CD14-positive monocyte (primary cell): Measurements from ENCODE around the gene USP28. TPM values are rescaled to one million over a fixed set of nuclear protein-coding genes. Genes with fewer than 3 reads are reported as not detected.

Experiments used
- DNase-seq, 3 donors: peaks; one replicate each; pipeline ENCODE4 v3.0.0-alpha.2; 2011 to 2022
- H2AFZ ChIP-seq: 2 replicates; pipeline ENCODE4 v1.6.0; 2012; ENCODE audit warnings: mild to moderate bottlenecking, low read depth, low read length, inconsistent platforms; ENCODE audit not compliant: insufficient read depth, poor library complexity, severe bottlenecking
- H3K27ac ChIP-seq, 2 donors: 1 replicate in 1 of 2; 2 replicates in 1 of 2; pipeline ENCODE4 v1.5.1; 2012 to 2013; ENCODE audit warnings: low read length in 2 of 2, control low read depth in 1 of 2, inconsistent platforms in 1 of 2, low read depth in 1 of 2, mild to moderate bottlenecking in 1 of 2
- H3K27me3 ChIP-seq, 2 donors: one replicate each; pipeline versions ENCODE4 v1.6.0 to v1.6.1; 2011 to 2013; ENCODE audit warnings: low read length in 2 of 2; ENCODE audit not compliant: control insufficient read depth in 2 of 2, insufficient read depth in 2 of 2
- H3K36me3 ChIP-seq, 2 donors: replicated peaks in 1 of 2; 1 replicate in 1 of 2; 2 replicates in 1 of 2; pipeline versions ENCODE4 v1.5.1 to v1.6.1; 2012 to 2013; ENCODE audit warnings: low read length in 2 of 2, control low read depth in 1 of 2, inconsistent platforms in 1 of 2, mild to moderate bottlenecking in 1 of 2; ENCODE audit not compliant: insufficient read depth in 2 of 2, control insufficient read depth in 1 of 2
- H3K4me1 ChIP-seq, 2 donors: 1 replicate in 1 of 2; 2 replicates in 1 of 2; pipeline versions ENCODE4 v1.5.1 to v1.6.1; 2012 to 2013; ENCODE audit warnings: low read length in 2 of 2, control low read depth in 1 of 2, inconsistent platforms in 1 of 2, mild to moderate bottlenecking in 1 of 2, moderate library complexity in 1 of 2; ENCODE audit not compliant: insufficient read depth in 2 of 2, control insufficient read depth in 1 of 2
- H3K4me2 ChIP-seq: replicated peaks from 2 replicates; pipeline ENCODE3; 2012; ENCODE audit warnings: low read length, moderate library complexity, mild to moderate bottlenecking; ENCODE audit not compliant: poor library complexity, severe bottlenecking; ENCODE audit errors: extremely low read depth
- H3K4me3 ChIP-seq, 3 experiments: fragments of 200-600 bp in 1 of 3; sonication (generic) in 1 of 3; replicated peaks in 1 of 3; 1 replicate in 2 of 3; 2 replicates in 1 of 3; pipeline ENCODE4 v1.5.1; 2011 to 2013; ENCODE audit warnings: low read length in 3 of 3, mild to moderate bottlenecking in 3 of 3, control low read depth in 2 of 3, low read depth in 2 of 3, inconsistent platforms in 1 of 3, moderate library complexity in 1 of 3
- H3K79me2 ChIP-seq: 2 replicates; pipeline ENCODE4 v1.6.0; 2012; ENCODE audit warnings: mild to moderate bottlenecking, control low read depth, inconsistent platforms, low read length, moderate library complexity; ENCODE audit not compliant: insufficient read depth
- H3K9ac ChIP-seq: 2 replicates; pipeline ENCODE4 v1.6.0; 2017; ENCODE audit warnings: low read length, mild to moderate bottlenecking; ENCODE audit not compliant: insufficient read depth, poor library complexity, severe bottlenecking
- H3K9me3 ChIP-seq, 2 donors: replicated peaks in 1 of 2; 1 replicate in 1 of 2; 2 replicates in 1 of 2; pipeline versions ENCODE4 v1.5.1 to v1.6.1; 2012 to 2013; ENCODE audit warnings: low read length in 2 of 2, control low read depth in 1 of 2; ENCODE audit not compliant: control insufficient read depth in 1 of 2, insufficient read depth in 1 of 2
- H4K20me1 ChIP-seq: 2 replicates; pipeline ENCODE4 v1.6.0; 2012; ENCODE audit warnings: mild to moderate bottlenecking, low read length, control low read depth, moderate library complexity; ENCODE audit not compliant: insufficient read depth
- H3K27ac Mint-ChIP-seq, 7 donors: one replicate each; pipeline ENCODE4 v1.8.0; 2020; ENCODE audit warnings: mild to moderate bottlenecking in 7 of 7, mixed read lengths in 7 of 7, moderate library complexity in 6 of 7, inconsistent platforms in 2 of 7
- H3K27me3 Mint-ChIP-seq, 3 donors: one replicate each; pipeline ENCODE4 v1.8.0; 2021 to 2022; ENCODE audit warnings: low read depth in 3 of 3, mild to moderate bottlenecking in 3 of 3, mixed read lengths in 3 of 3, moderate library complexity in 3 of 3, inconsistent platforms in 1 of 3
- H3K36me3 Mint-ChIP-seq, 2 donors: one replicate each; pipeline ENCODE4 v1.8.0; 2020; ENCODE audit warnings: mixed read lengths in 2 of 2, inconsistent platforms in 1 of 2, mild to moderate bottlenecking in 1 of 2
- H3K4me1 Mint-ChIP-seq: one replicate; pipeline ENCODE4 v1.8.0; 2020; ENCODE audit warnings: mild to moderate bottlenecking, mixed read lengths
- H3K4me3 Mint-ChIP-seq, 2 donors: one replicate each; pipeline ENCODE4 v1.8.0; 2020; ENCODE audit warnings: mild to moderate bottlenecking in 2 of 2, mixed read lengths in 2 of 2, moderate library complexity in 1 of 2
- H3K9me3 Mint-ChIP-seq, 7 donors: one replicate each; pipeline ENCODE4 v1.8.0; 2020 to 2022; ENCODE audit warnings: mixed read lengths in 7 of 7, mild to moderate bottlenecking in 6 of 7, moderate library complexity in 6 of 7, inconsistent platforms in 2 of 7
- WGBS: methylation state at CpG from one replicate; pipeline ENCODE4 v1.1.5; 2013; ENCODE audit warnings: missing lambda C conversion rate; ENCODE audit not compliant: insufficient coverage; 5-methylcytosine and 5-hydroxymethylcytosine counted together
- intact Hi-C, 2 donors: fragments of 100-400 bp; cut with micrococcal nuclease; formaldehyde crosslinking; loops; one replicate each; pipeline versions ENCODE4 v1.15.0 to v1.15.1; 2023
- polyA plus RNA-seq, 3 donors: library from polyadenylated mRNA; depleted of rRNA in 1 of 3; unstranded in 2 of 3; stranded (reverse) in 1 of 3; fragments of 300-500 nt in 2 of 3; fragments of >200 nt in 1 of 3; fragmentation: Illumina TruSeq in 2 of 3; gene quantifications; 1 replicate in 2 of 3; 2 replicates in 1 of 3; pipeline ENCODE4 v1.2.3, GENCODE V29; 2012 to 2021
- TF ChIP-seq, protein P1 (sequence below): fragments of 200-600 bp; IDR thresholded peaks from one replicate; pipeline ENCODE4 v1.8.0; 2022; ENCODE audit warnings: antibody characterized with exemption, mild to moderate bottlenecking

Gene USP28
- polyA plus RNA-seq, 3 donors: 13.4 to 21.9 (median 17.7) TPM

GRCh38 chr11:113773416-113774173, 101.8 kb downstream of the USP28 start, which contains the start of gene ZW10:
Gene ZW10, minus strand, starts transcription at chr11:113773692. Its CDS starts 26 bp downstream, at chr11:113773666.
- peak within 1 kb of the TSS; percentile 60 to 99 (median 67) for H3K4me3 ChIP-seq
- intact Hi-C loops: loop anchor here (5.0 to 10.0 kb wide), 3 partner anchors 101 to 461 kb away; partner anchors contain the start of genes TTC12 (in 2 of the 2) and USP28 (in 1 of the 2)
- peak within 1 kb of the TSS; percentile 21 to 95 for H3K27ac ChIP-seq
- peak within 1 kb of the TSS; percentile 99 for H2AFZ ChIP-seq
- peak within 1 kb of the TSS; percentile 92 to 97 (median 96) for H3K27ac Mint-ChIP-seq
- no peaks in the 10 kb centered on the region for H3K9me3 ChIP-seq
- peaks cover 3 to 6% (median 5%) of the 10 kb centered on the region in 3 donors for H3K27me3 Mint-ChIP-seq
- peak within 1 kb of the TSS; percentile 95 for H3K9ac ChIP-seq
- peaks cover 11 to 14% of the 10 kb centered on the region in 2 donors for H3K4me1 ChIP-seq
- peaks cover 16% of the 10 kb centered on the region for H3K4me1 Mint-ChIP-seq
- H4K20me1 ChIP-seq: peaks cover 6% of the 10 kb centered on the region
- H3K4me2 ChIP-seq: peak within 1 kb of the TSS; percentile 98
- H3K79me2 ChIP-seq: peaks cover 39% of the 10 kb centered on the region
- no peaks in the 10 kb centered on the region for H3K9me3 Mint-ChIP-seq
- H3K36me3 Mint-ChIP-seq: peaks cover 7 to 18% of the 10 kb centered on the region in 2 donors
- H3K27me3 ChIP-seq: no peaks in the 10 kb centered on the region
- H3K4me3 Mint-ChIP-seq: peak within 1 kb of the TSS; percentile 98 to 99
- TF ChIP-seq, protein P1, sequence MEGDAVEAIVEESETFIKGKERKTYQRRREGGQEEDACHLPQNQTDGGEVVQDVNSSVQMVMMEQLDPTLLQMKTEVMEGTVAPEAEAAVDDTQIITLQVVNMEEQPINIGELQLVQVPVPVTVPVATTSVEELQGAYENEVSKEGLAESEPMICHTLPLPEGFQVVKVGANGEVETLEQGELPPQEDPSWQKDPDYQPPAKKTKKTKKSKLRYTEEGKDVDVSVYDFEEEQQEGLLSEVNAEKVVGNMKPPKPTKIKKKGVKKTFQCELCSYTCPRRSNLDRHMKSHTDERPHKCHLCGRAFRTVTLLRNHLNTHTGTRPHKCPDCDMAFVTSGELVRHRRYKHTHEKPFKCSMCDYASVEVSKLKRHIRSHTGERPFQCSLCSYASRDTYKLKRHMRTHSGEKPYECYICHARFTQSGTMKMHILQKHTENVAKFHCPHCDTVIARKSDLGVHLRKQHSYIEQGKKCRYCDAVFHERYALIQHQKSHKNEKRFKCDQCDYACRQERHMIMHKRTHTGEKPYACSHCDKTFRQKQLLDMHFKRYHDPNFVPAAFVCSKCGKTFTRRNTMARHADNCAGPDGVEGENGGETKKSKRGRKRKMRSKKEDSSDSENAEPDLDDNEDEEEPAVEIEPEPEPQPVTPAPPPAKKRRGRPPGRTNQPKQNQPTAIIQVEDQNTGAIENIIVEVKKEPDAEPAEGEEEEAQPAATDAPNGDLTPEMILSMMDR: peak; percentile 97
- peak; percentile 92 to 95 (median 93) for DNase-seq
- H3K36me3 ChIP-seq: peaks cover 4 to 18% of the 10 kb centered on the region in 2 donors
- WGBS: under 1% methylated on average over 38 of the region's 46 CpGs

GRCh38 chr11:113773092-113773415, 102.3 kb downstream of the USP28 start:
- peaks cover 11 to 14% of the 10 kb centered on the region in 2 donors for H3K4me1 ChIP-seq
- H3K9me3 ChIP-seq: no peaks in the 10 kb centered on the region
- peak overlapping the region; percentile 21 to 95 for H3K27ac ChIP-seq
- H3K4me1 Mint-ChIP-seq: peaks cover 15% of the 10 kb centered on the region
- peaks cover 43% of the 10 kb centered on the region for H3K79me2 ChIP-seq
- intact Hi-C loops: loop anchor here (5.0 to 10.0 kb wide), 3 partner anchors 102 to 461 kb away; partner anchors contain the start of genes TTC12 (in 2 of the 2) and USP28 (in 1 of the 2)
- peak in 1 of 3 donors; percentile 10 for DNase-seq
- H3K4me3 Mint-ChIP-seq: peak overlapping the region; percentile 98 to 99
- no peaks in the 10 kb centered on the region for H3K27me3 ChIP-seq
- peaks cover 9 to 23% of the 10 kb centered on the region in 2 donors for H3K36me3 ChIP-seq
- peaks cover 2 to 5% (median 5%) of the 10 kb centered on the region in 3 donors for H3K27me3 Mint-ChIP-seq
- H3K9me3 Mint-ChIP-seq: no peaks in the 10 kb centered on the region
- peak overlapping the region; percentile 98 for H3K4me2 ChIP-seq
- 1% methylated on average over 7 of the region's 10 CpGs for WGBS
- peaks cover 6% of the 10 kb centered on the region for H4K20me1 ChIP-seq
- peak overlapping the region; percentile 99 for H2AFZ ChIP-seq
- peaks cover 12 to 24% of the 10 kb centered on the region in 2 donors for H3K36me3 Mint-ChIP-seq
- peak overlapping the region; percentile 60 to 99 (median 67) for H3K4me3 ChIP-seq
- TF ChIP-seq, protein P1: no peak
- peak overlapping the region; percentile 95 for H3K9ac ChIP-seq
- H3K27ac Mint-ChIP-seq: peak overlapping the region; percentile 92 to 97 (median 96)
